DND-41 (cell line): ENCODE measurements around the gene CDK15.

Experiments
- ATAC-seq: fragments of 200-7000 bp; cut with Tn5 transposase; 3 replicates; pipeline ENCODE4 v1.9.1; 2021; ENCODE audit warnings: low read depth; ENCODE audit not compliant: insufficient read depth
- DNase-seq: peaks from one replicate; pipeline ENCODE4 v3.0.0-alpha.2; 2020
- H2AFZ ChIP-seq: 2 replicates; pipeline ENCODE4 v1.6.0; 2012; ENCODE audit warnings: low read depth, low read length
- H3K27ac ChIP-seq: 2 replicates; pipeline ENCODE4 v1.5.1; 2012; ENCODE audit warnings: low read length, inconsistent platforms
- H3K27me3 ChIP-seq: fragments of 200-600 bp; sonication (generic); 2 replicates; pipeline ENCODE4 v1.6.0; 2012; ENCODE audit warnings: low read length, mild to moderate bottlenecking, inconsistent platforms; ENCODE audit not compliant: insufficient read depth, poor library complexity
- H3K36me3 ChIP-seq: 2 replicates; pipeline ENCODE4 v1.5.1; 2012; ENCODE audit warnings: low read length, inconsistent platforms; ENCODE audit not compliant: insufficient read depth
- H3K4me1 ChIP-seq: 2 replicates; pipeline ENCODE4 v1.5.1; 2012; ENCODE audit warnings: mild to moderate bottlenecking, low read length; ENCODE audit not compliant: insufficient read depth
- H3K4me2 ChIP-seq: 2 replicates; pipeline ENCODE4 v1.6.0; 2012; ENCODE audit warnings: mild to moderate bottlenecking, moderate library complexity, low read length, inconsistent platforms; ENCODE audit not compliant: insufficient read depth
- H3K4me3 ChIP-seq, 2 experiments: fragments of 200-600 bp in 1 of 2; shearing (Covaris generic) in 1 of 2; 2 replicates each; pipeline ENCODE4 v1.5.1; 2012 to 2016; ENCODE audit warnings: inconsistent platforms in 2 of 2, low read length in 2 of 2, mild to moderate bottlenecking in 2 of 2, low read depth in 1 of 2, moderate library complexity in 1 of 2
- H3K79me2 ChIP-seq: 2 replicates; pipeline ENCODE4 v1.6.0; 2012; ENCODE audit warnings: low read length, inconsistent platforms; ENCODE audit not compliant: insufficient read depth
- H3K9ac ChIP-seq: 2 replicates; pipeline ENCODE4 v1.6.0; 2012; ENCODE audit warnings: low read depth, mild to moderate bottlenecking, inconsistent platforms, low read length, moderate library complexity
- H3K9me3 ChIP-seq: 2 replicates; pipeline ENCODE4 v1.5.1; 2012; ENCODE audit warnings: low read length, moderate library complexity, mild to moderate bottlenecking, inconsistent platforms; ENCODE audit not compliant: insufficient read depth, severe bottlenecking
- H4K20me1 ChIP-seq: 2 replicates; pipeline ENCODE4 v1.6.0; 2012; ENCODE audit warnings: low read length; ENCODE audit not compliant: insufficient read depth
- EZH2 ChIP-seq: IDR thresholded peaks from 3 replicates; pipeline ENCODE4 v1.6.1; 2012; ENCODE audit warnings: borderline replicate concordance, low read depth, mild to moderate bottlenecking, moderate library complexity, low read length, inconsistent platforms; ENCODE audit not compliant: severe bottlenecking
- TF ChIP-seq, protein P1 (sequence below): IDR thresholded peaks from 2 replicates; pipeline ENCODE4 v1.5.1; 2012; ENCODE audit warnings: borderline replicate concordance, low read length, moderate library complexity, mild to moderate bottlenecking; ENCODE audit not compliant: poor library complexity, severe bottlenecking; ENCODE audit errors: extremely low read depth

Gene CDK15

DNA sequence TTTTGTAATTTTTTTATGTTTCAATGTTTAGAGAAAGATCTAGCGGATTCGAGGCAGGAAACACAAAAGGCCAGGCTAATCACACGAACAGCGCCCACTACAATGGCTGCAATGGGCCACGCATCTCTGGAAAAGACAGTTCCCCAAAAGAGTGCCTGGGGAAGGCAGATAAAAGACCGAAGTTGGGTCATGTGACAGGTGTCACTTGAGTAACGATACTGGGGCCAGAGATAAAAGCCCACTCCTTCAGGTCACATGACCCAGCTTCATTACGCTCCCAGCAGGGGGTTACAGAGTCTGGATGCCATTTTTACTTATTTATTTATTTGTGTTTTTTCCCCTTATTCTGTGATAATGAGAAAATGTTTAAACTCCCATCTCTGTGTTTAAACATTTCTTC lies 95.4 kb downstream of the CDK15 start:
- Histone ChIP-seq H4K20me1 (no peaks in the 10 kb centered on the region), H3K27me3 (peaks cover 7% of the 10 kb centered on the region), H3K4me1 (no peaks in the 10 kb centered on the region), H3K79me2 (no peaks in the 10 kb centered on the region), H3K4me2 (no peak overlapping the region), H3K9ac (no peak overlapping the region), H3K4me3 (no peak overlapping the region), H3K9me3 (no peaks in the 10 kb centered on the region), H2AFZ (no peak overlapping the region), H3K36me3 (no peaks in the 10 kb centered on the region), H3K27ac (no peak overlapping the region)
- DNase-seq = no peak
- TF ChIP-seq, protein P1, sequence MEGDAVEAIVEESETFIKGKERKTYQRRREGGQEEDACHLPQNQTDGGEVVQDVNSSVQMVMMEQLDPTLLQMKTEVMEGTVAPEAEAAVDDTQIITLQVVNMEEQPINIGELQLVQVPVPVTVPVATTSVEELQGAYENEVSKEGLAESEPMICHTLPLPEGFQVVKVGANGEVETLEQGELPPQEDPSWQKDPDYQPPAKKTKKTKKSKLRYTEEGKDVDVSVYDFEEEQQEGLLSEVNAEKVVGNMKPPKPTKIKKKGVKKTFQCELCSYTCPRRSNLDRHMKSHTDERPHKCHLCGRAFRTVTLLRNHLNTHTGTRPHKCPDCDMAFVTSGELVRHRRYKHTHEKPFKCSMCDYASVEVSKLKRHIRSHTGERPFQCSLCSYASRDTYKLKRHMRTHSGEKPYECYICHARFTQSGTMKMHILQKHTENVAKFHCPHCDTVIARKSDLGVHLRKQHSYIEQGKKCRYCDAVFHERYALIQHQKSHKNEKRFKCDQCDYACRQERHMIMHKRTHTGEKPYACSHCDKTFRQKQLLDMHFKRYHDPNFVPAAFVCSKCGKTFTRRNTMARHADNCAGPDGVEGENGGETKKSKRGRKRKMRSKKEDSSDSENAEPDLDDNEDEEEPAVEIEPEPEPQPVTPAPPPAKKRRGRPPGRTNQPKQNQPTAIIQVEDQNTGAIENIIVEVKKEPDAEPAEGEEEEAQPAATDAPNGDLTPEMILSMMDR = no peak
- no peak for TF ChIP-seq EZH2
- ATAC-seq = no peak

DNA sequence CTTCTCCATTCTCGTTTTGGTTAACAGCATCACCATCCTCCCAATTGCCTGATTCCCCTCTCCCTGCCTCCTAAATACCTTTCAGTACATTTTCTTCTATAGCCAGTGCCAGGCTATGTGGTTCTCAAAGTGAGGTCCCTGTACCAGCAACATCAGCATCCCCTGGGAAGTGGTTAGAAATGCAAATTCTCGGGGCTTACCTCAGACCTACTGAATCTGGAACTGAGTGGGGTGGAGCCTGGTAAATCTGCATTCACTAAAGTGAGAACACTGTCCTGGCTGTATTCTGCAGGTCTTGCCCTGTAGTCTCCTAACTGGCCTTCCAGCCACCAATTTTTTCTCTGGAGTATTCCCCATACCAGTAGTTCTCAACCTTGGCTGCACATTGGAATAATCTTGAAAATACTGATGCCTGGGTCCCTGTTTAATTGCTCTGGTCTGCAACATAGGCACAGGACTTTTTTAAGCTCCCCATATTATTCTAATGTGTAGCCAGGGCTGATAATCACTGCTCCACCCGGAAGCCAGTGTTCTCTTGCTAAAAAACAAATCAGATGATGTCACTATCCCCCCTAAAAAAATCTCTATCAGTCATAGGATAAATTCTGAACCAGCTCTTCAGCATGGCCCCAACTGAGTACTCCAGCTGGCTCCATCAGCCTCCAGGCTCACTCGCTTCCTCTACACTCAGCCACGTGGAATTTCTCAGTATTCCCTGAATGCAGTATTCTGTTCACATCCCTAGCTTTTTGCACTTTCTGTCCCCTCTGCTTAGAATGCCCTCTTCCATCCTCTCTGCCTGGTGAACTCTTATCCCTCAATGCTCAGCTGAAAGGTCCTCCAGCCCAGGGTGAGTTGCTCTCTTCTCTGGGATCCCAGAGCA lies 98.4 kb downstream of the CDK15 start:
- Histone ChIP-seq H4K20me1 (no peaks in the 10 kb centered on the region), H3K9ac (no peak overlapping the region), H3K4me1 (peaks cover 8% of the 10 kb centered on the region), H3K9me3 (no peaks in the 10 kb centered on the region), H3K79me2 (no peaks in the 10 kb centered on the region), H3K4me2 (no peak overlapping the region), H3K4me3 (no peak overlapping the region), H3K27me3 (peaks cover 7% of the 10 kb centered on the region), H3K36me3 (no peaks in the 10 kb centered on the region), H3K27ac (no peak overlapping the region), H2AFZ (no peak overlapping the region)
- no peak for TF ChIP-seq EZH2
- TF ChIP-seq, protein P1 = no peak
- DNase-seq = no peak
- ATAC-seq = no peak

DNA sequence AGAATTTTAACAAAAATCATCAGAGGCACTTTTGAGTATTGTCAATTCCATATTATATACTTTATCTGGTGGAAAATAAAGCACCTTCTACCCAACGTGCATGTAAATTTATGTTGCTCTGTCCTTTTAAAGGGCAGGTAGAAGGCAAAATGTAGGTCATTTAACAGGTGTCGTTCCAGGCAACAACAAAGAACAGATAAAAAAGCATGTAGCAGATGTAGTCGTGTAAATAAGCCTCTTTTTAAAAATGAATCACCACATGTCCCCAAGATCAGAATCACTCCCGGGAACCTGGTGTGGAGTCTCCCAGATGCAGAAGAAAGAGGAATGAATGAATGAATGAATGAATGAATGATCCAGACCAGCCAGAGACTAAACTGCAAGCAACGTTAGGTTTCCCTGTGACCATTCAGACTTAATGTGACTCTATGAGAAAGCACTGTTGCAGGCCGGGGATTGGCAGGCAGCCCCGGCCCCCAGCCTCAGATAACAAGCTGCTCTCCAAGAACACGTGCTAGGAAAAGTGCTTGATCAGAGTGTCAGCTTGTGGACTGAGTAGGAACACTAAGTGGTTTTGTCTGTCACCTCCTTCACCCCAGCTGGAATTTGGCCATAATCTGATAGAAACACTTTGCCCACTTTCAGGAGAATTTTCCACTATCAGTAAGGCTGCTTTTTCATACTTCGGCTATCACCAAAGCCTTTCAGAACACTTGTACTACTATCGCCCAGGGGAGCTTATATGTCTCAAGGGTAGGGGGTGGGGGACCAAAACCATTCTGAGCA lies 100.6 kb downstream of the CDK15 start:
- no peaks in the 10 kb centered on the region for H3K79me2 ChIP-seq
- no peak overlapping the region for H3K27ac ChIP-seq
- no peak for DNase-seq
- no peak for ATAC-seq
- no peak overlapping the region for H3K4me3 ChIP-seq
- peaks cover 15% of the 10 kb centered on the region for H3K4me1 ChIP-seq
- peaks cover 4% of the 10 kb centered on the region for H3K27me3 ChIP-seq
- no peak overlapping the region for H3K4me2 ChIP-seq
- no peak overlapping the region for H3K9ac ChIP-seq
- no peaks in the 10 kb centered on the region for H4K20me1 ChIP-seq
- H2AFZ ChIP-seq = no peak overlapping the region
- TF ChIP-seq, protein P1 = no peak
- no peak for TF ChIP-seq EZH2
- no peaks in the 10 kb centered on the region for H3K9me3 ChIP-seq
- H3K36me3 ChIP-seq = no peaks in the 10 kb centered on the region
